HL-60 (cell line): Measurements from ENCODE around the gene TICAM1.

Experiments used
- DNase-seq, 2 experiments: peaks; one replicate each; pipeline ENCODE4 v3.0.0-alpha.2; 2010 to 2020; ENCODE audit warnings: low read depth in 1 of 2, low spot score in 1 of 2
- H3K27ac ChIP-seq: fragments of 250-450 bp; sonication (Bioruptor Pico); replicated peaks from 2 replicates; pipeline ENCODE4 v1.5.1; 2020; ENCODE audit warnings: mild to moderate bottlenecking, moderate library complexity
- H3K27me3 ChIP-seq: fragments of 250-450 bp; sonication (Bioruptor Pico); 2 replicates; pipeline ENCODE4 v1.5.1; 2021; ENCODE audit warnings: mild to moderate bottlenecking, moderate library complexity; ENCODE audit not compliant: insufficient read depth, poor library complexity, severe bottlenecking
- H3K4me3 ChIP-seq: replicated peaks from 2 replicates; pipeline ENCODE4 v1.5.1; 2011; ENCODE audit warnings: mild to moderate bottlenecking, control low read depth, low read length; ENCODE audit not compliant: insufficient read depth
- GABPA ChIP-seq: IDR thresholded peaks from 2 replicates; pipeline ENCODE4 v1.6.1; 2012; ENCODE audit warnings: low read depth
- POLR2AphosphoS5 ChIP-seq: IDR thresholded peaks from 2 replicates; pipeline ENCODE4 v1.6.1; 2012; ENCODE audit warnings: low read depth
- REST ChIP-seq: IDR thresholded peaks from 2 replicates; pipeline ENCODE4 v1.6.1; 2012; ENCODE audit warnings: low read depth; ENCODE audit not compliant: insufficient replicate concordance
- SPI1 ChIP-seq: IDR thresholded peaks from 2 replicates; pipeline ENCODE4 v1.6.1; 2012; ENCODE audit warnings: low read depth, mild to moderate bottlenecking, borderline replicate concordance
- TF ChIP-seq, protein P1 (sequence below): IDR thresholded peaks from one replicate; pipeline ENCODE4 v1.5.1; 2011; ENCODE audit warnings: low read length, control low read depth, inconsistent platforms; ENCODE audit not compliant: insufficient read depth

The TICAM1 gene

DNA sequence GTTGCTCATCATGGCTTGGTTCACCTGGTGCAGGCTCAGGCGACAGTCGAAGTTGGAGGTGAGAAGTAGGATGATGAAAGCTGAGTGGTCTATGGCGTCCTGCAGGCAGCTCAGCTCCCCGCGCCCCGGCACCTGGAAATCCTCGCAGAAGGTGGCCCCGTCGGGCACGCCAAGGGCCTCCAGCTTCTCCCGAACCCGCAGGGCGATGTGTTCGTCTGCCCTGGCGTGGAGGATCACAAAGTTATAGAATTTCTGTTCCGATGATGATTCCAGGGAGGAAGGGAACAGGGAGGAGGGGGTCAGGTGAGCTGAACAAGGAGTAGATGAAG is 14.6 kb downstream of the TICAM1 start:
- no peaks in the 10 kb centered on the region for H3K27me3 ChIP-seq
- no peak for TF ChIP-seq POLR2AphosphoS5
- no peak for TF ChIP-seq REST
- no peak for TF ChIP-seq GABPA
- TF ChIP-seq, protein P1, sequence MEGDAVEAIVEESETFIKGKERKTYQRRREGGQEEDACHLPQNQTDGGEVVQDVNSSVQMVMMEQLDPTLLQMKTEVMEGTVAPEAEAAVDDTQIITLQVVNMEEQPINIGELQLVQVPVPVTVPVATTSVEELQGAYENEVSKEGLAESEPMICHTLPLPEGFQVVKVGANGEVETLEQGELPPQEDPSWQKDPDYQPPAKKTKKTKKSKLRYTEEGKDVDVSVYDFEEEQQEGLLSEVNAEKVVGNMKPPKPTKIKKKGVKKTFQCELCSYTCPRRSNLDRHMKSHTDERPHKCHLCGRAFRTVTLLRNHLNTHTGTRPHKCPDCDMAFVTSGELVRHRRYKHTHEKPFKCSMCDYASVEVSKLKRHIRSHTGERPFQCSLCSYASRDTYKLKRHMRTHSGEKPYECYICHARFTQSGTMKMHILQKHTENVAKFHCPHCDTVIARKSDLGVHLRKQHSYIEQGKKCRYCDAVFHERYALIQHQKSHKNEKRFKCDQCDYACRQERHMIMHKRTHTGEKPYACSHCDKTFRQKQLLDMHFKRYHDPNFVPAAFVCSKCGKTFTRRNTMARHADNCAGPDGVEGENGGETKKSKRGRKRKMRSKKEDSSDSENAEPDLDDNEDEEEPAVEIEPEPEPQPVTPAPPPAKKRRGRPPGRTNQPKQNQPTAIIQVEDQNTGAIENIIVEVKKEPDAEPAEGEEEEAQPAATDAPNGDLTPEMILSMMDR, result no peak
- TF ChIP-seq SPI1, result no peak
- H3K27ac ChIP-seq, result no peak overlapping the region
- no peak for DNase-seq
- no peak overlapping the region for H3K4me3 ChIP-seq

- H3K4me3 ChIP-seq, result no peak overlapping the region
- no peaks in the 10 kb centered on the region for H3K27me3 ChIP-seq
- peak overlapping the region; percentile 28 for H3K27ac ChIP-seq
- no peak for DNase-seq
- TF ChIP-seq GABPA (no peak), REST (no peak), SPI1 (no peak), POLR2AphosphoS5 (no peak)
- TF ChIP-seq, protein P1, result no peak
Observed at GRCh38 chr19:4816202-4816949, 15.1 kb downstream of the TICAM1 start.

DNA sequence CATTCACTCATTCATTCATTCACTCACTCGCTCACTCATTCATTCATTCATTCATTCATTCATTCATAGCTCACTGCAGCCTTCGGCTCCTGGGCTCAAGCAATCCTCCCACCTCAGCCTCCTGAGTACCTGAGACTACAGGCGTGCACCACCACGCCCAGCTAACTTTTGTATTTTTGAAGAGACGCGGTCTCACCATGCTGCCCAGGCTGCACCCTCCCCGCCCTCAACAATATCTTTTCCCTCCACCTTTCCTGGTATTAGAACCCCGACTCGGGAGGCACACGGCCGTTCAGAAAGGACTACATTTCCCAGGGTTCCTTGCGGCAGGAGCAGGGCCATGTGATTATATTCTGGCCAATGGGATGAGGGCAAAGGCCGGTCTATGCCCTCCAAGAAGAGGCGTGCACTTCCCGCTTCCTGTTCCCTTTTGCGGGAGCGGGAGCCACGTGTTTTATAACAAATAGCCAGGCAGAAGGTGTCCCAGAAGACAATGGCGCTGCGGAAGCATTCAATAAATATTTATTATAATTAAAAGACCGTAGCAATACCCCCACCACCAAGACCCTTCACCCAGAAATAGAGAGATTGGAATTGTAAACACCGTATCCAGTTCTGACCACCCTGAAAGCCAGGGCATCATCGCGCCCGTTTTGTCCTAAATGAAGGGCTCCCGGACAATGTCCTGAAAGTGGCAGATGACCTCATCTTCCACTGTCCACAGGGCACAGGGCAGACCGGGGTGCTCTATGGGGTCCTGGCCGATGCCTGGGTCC is 15.9 kb downstream of the TICAM1 start:
- H3K4me3 ChIP-seq, result peak overlapping the region; percentile 30
- peak; percentile 94 to 98 for DNase-seq

More for the DNA sequence above, 15.9 kb downstream of the TICAM1 start:
- TF ChIP-seq SPI1 (peak; percentile 88), POLR2AphosphoS5 (peak; percentile 69), GABPA (peak; percentile 68)
- TF ChIP-seq, protein P1, result no peak
- H3K27ac ChIP-seq, result peak overlapping the region; percentile 28
- H3K27me3 ChIP-seq, result no peaks in the 10 kb centered on the region
